A549 (cell line): ENCODE data around the gene SMAD3. TPM values are rescaled to one million over a fixed set of nuclear protein-coding genes. Genes with fewer than 3 reads are reported as not detected.

Experiments
- ATAC-seq, 2 experiments: fragments of 200-7000 bp in 1 of 2; fragments of >200 bp in 1 of 2; cut with Nextera tagmentation in 1 of 2; cut with Tn5 transposase in 1 of 2; 3 replicates each; pipeline versions ENCODE4 v1.8.0 to v1.9.1; 2018 to 2020; ENCODE audit warnings: mild to moderate bottlenecking in 1 of 2, moderate library complexity in 1 of 2
- CTCF ChIA-PET: fragments of 300-600 bp; sonication (Branson Sonifier 250); formaldehyde crosslinking; extraction: SDS; loops from one replicate; lab custom pipeline; 2021; ENCODE audit warnings: antibody characterized with exemption, inconsistent platforms; lab: Yijun Ruan, JAX
- POLR2A ChIA-PET: fragments of 350-600 bp; formaldehyde crosslinking; extraction: SDS; loops from one replicate; lab custom pipeline; 2021; ENCODE audit warnings: antibody characterized with exemption, inconsistent platforms; lab: Yijun Ruan, JAX
- DNase-seq, 2 experiments: peaks; one replicate each; pipeline versions ENCODE4 v3.0.0 to v3.0.0-alpha.2; 2011 to 2016; ENCODE audit warnings: low read depth in 1 of 2, low spot score in 1 of 2
- FAIRE-seq: peaks from 2 replicates; lab custom pipeline; 2011; peaks lifted over from hg19 to GRCh38; lab: Jason Lieb, UNC
- H3K27ac ChIP-seq, 2 experiments: fragments of >200 bp; sonication (Bioruptor Twin); formaldehyde crosslinking; 3 replicates each; pipeline ENCODE4 v1.5.1; 2016 to 2017
- H3K4me1 ChIP-seq: fragments of >200 bp; sonication (Bioruptor Twin); formaldehyde crosslinking; 3 replicates; pipeline ENCODE4 v1.6.1; 2016
- H3K4me2 ChIP-seq: fragments of >200 bp; sonication (Bioruptor Twin); formaldehyde crosslinking; 3 replicates; pipeline ENCODE4 v1.6.1; 2016
- H3K4me3 ChIP-seq: fragments of >200 bp; sonication (Bioruptor Twin); formaldehyde crosslinking; 3 replicates; pipeline ENCODE4 v1.5.1; 2016
- H3K9me3 ChIP-seq: fragments of >200 bp; sonication (Bioruptor Twin); formaldehyde crosslinking; 3 replicates; pipeline ENCODE4 v1.6.1; 2016
- ATOH8 ChIP-seq: fragments of 250-450 bp; sonication (Bioruptor Pico); IDR thresholded peaks from 2 replicates; pipeline ENCODE4 v1.5.0; 2020; ENCODE audit warnings: low read depth, mild to moderate bottlenecking, moderate library complexity
- CBX2 ChIP-seq: fragments of 200-600 bp; sonication (generic); IDR thresholded peaks from 2 replicates; pipeline ENCODE4 v1.6.1; 2016; ENCODE audit warnings: low read depth, mild to moderate bottlenecking, borderline replicate concordance
- CBX8 ChIP-seq: fragments of 200-600 bp; sonication (generic); IDR thresholded peaks from 2 replicates; pipeline ENCODE4 v1.6.1; 2016
- CHD2 ChIP-seq: fragments of 150-350 bp; IDR thresholded peaks from 2 replicates; pipeline ENCODE4 v1.6.1; 2014; ENCODE audit warnings: low read length; ENCODE audit not compliant: partially characterized antibody
- CHD4 ChIP-seq: fragments of 200-600 bp; sonication (generic); IDR thresholded peaks from 2 replicates; pipeline ENCODE4 v1.6.1; 2016; ENCODE audit warnings: antibody characterized with exemption, mild to moderate bottlenecking, borderline replicate concordance
- EHF ChIP-seq: fragments of 250-450 bp; sonication (Bioruptor Pico); IDR thresholded peaks from 2 replicates; pipeline ENCODE4 v1.5.0; 2020; ENCODE audit warnings: mild to moderate bottlenecking
- ELK1 ChIP-seq: fragments of 150-350 bp; IDR thresholded peaks from 2 replicates; pipeline ENCODE4 v1.6.1; 2014; ENCODE audit warnings: low read depth, mild to moderate bottlenecking, low read length
- EP300 ChIP-seq, 2 experiments: fragments of >200 bp; sonication (Bioruptor Twin); formaldehyde crosslinking; IDR thresholded peaks; 2 replicates in 1 of 2; 3 replicates in 1 of 2; pipeline ENCODE4 v1.6.1; 2016 to 2017
- ESRRA ChIP-seq: fragments of 150-350 bp; IDR thresholded peaks from 2 replicates; pipeline ENCODE4 v1.6.1; 2014; ENCODE audit warnings: mild to moderate bottlenecking, low read length, borderline replicate concordance
- FOSB ChIP-seq: fragments of 250-450 bp; sonication (Bioruptor Pico); IDR thresholded peaks from 2 replicates; pipeline ENCODE4 v1.5.0; 2020; ENCODE audit warnings: mild to moderate bottlenecking, moderate library complexity
- HDAC2 ChIP-seq: fragments of 200-600 bp; sonication (generic); IDR thresholded peaks from 2 replicates; pipeline ENCODE4 v1.6.1; 2016
- HMGXB4 ChIP-seq: fragments of 250-450 bp; sonication (Bioruptor Pico); IDR thresholded peaks from 2 replicates; pipeline ENCODE4 v1.5.0; 2021; ENCODE audit warnings: mild to moderate bottlenecking, moderate library complexity, borderline replicate concordance
- KDM5A ChIP-seq: fragments of 200-600 bp; sonication (generic); IDR thresholded peaks from 2 replicates; pipeline ENCODE4 v1.6.1; 2016; ENCODE audit warnings: antibody characterized with exemption, mild to moderate bottlenecking
- MAFK ChIP-seq: fragments of 450-650 bp; IDR thresholded peaks from 2 replicates; pipeline ENCODE4 v1.6.1; 2014; ENCODE audit not compliant: partially characterized antibody
- NR3C1 ChIP-seq: fragments of >200 bp; sonication (Bioruptor Twin); formaldehyde crosslinking; IDR thresholded peaks from 3 replicates; pipeline ENCODE4 v1.6.1; 2017
- POLR2A ChIP-seq: IDR thresholded peaks from 2 replicates; pipeline ENCODE4 v1.6.1; 2012; ENCODE audit warnings: mild to moderate bottlenecking, low read length
- RAD21 ChIP-seq, 2 experiments: fragments of >200 bp in 1 of 2; sonication (Bioruptor Twin) in 1 of 2; formaldehyde crosslinking in 1 of 2; IDR thresholded peaks in 1 of 2; conservative IDR thresholded peaks in 1 of 2; 2 replicates in 1 of 2; 3 replicates in 1 of 2; pipeline ENCODE4 v1.6.1; 2012 to 2018; ENCODE audit warnings: inconsistent platforms in 1 of 2
- RARB ChIP-seq: fragments of 250-450 bp; sonication (Bioruptor Pico); IDR thresholded peaks from 2 replicates; pipeline ENCODE4 v1.8.0; 2021; ENCODE audit warnings: mild to moderate bottlenecking, moderate library complexity
- RCOR1 ChIP-seq: fragments of 150-350 bp; IDR thresholded peaks from 2 replicates; pipeline ENCODE4 v1.6.1; 2014; ENCODE audit warnings: antibody characterized with exemption, low read length, low read depth
- REST ChIP-seq: fragments of 200-600 bp; sonication (generic); IDR thresholded peaks from 2 replicates; pipeline ENCODE4 v1.6.1; 2016; ENCODE audit warnings: antibody characterized with exemption, mild to moderate bottlenecking, moderate library complexity
- RFX5 ChIP-seq: fragments of 450-650 bp; IDR thresholded peaks from 2 replicates; pipeline ENCODE4 v1.7.1; 2014; ENCODE audit warnings: antibody characterized with exemption, mild to moderate bottlenecking, moderate library complexity
- RNF2 ChIP-seq: fragments of 200-600 bp; sonication (generic); IDR thresholded peaks from 2 replicates; pipeline ENCODE4 v1.6.1; 2016; ENCODE audit warnings: low read depth, mild to moderate bottlenecking, antibody characterized with exemption, moderate library complexity, borderline replicate concordance
- TFCP2L1 ChIP-seq: fragments of 250-450 bp; sonication (Bioruptor Pico); IDR thresholded peaks from 2 replicates; pipeline ENCODE4 v1.5.0; 2021; ENCODE audit warnings: mild to moderate bottlenecking
- USF2 ChIP-seq: fragments of 450-650 bp; IDR thresholded peaks from 2 replicates; pipeline ENCODE4 v1.6.1; 2014; ENCODE audit warnings: antibody characterized with exemption
- WGBS: methylation state at CpG from one replicate; pipeline ENCODE4 v1.1.6; 2017; ENCODE audit errors: missing lambda C conversion rate; 5-methylcytosine and 5-hydroxymethylcytosine counted together
- polyA plus RNA-seq, 4 experiments: library from polyadenylated mRNA; depleted of rRNA in 3 of 4; stranded (reverse); fragments of >200 nt; fragmentation: RNase III in 1 of 4; extraction: RNeasy Plus Mini Kit Qiagen cat#74134 plus additional on column Dnase treatment in 1 of 4; gene quantifications; 2 replicates in 3 of 4; 3 replicates in 1 of 4; pipeline ENCODE4 v1.2.3, GENCODE V29; 2011 to 2017

Gene SMAD3
- polyA plus RNA-seq, 2 of the 4 experiments (the other 2 are of a cell fraction), result 74.6 to 77.2 TPM

- WGBS, result 49% methylated on average over 3 of the region's 3 CpGs
- TF ChIP-seq CHD2 (no peak), MAFK (no peak), HDAC2 (no peak)
- Histone ChIP-seq H3K4me3 (no peak overlapping the region), H3K27ac (peak overlapping the region; percentile 92), H3K4me1 (peaks cover 100% of the 10 kb centered on the region), H3K4me2 (peak overlapping the region; percentile 90), H3K9me3 (no peaks in the 10 kb centered on the region)
- FAIRE-seq (no peak), ATAC-seq (no peak), DNase-seq (no peak)
- POLR2A ChIA-PET, result no interaction called here
- CTCF ChIA-PET, result interaction anchor here (1.0 to 2.1 kb wide), 7 partner anchors 11 to 185 kb away, joined by 3 to 10 read pairs (median 4); no protein-coding TSS in a partner anchor
Observed at GRCh38 chr15:67132276-67132675, 66.9 kb downstream of the SMAD3 start.

GRCh38 chr15:67133026-67133425 lies 67.6 kb downstream of the SMAD3 start:
- TF ChIP-seq KDM5A (no peak), POLR2A (no peak), ESRRA (no peak), CBX2 (no peak), RAD21 (conservative IDR thresholded peaks at IDR 0.05 in 1 of 2, IDR thresholded peaks at IDR 0.05 in 1 of 2) (no peak), USF2 (no peak), EHF (CRISPR knock-in tag) (no peak), RNF2 (no peak), FOSB (no peak), ATOH8 (CRISPR knock-in tag) (no peak), EP300 (IDR thresholded peaks at IDR 0.05) (no peak), HDAC2 (no peak)
- H3K4me3 ChIP-seq, result no peak overlapping the region
- 56% methylated on average over 4 of the region's 4 CpGs for WGBS
- FAIRE-seq, result no peak
- peak overlapping the region; percentile 90 for H3K4me2 ChIP-seq
- H3K9me3 ChIP-seq, result no peaks in the 10 kb centered on the region
- ATAC-seq, result no peak
- peaks cover 100% of the 10 kb centered on the region for H3K4me1 ChIP-seq
- peak overlapping the region; percentile 92 for H3K27ac ChIP-seq
- ChIA-PET POLR2A (interaction anchor here (0.5 kb wide), 1 partner anchor 18 kb away, joined by 3 read pairs; no protein-coding TSS in a partner anchor), CTCF (interaction anchor here (1.3 to 2.0 kb wide), 4 partner anchors 24 to 186 kb away, joined by 4 to 10 read pairs (median 4); no protein-coding TSS in a partner anchor)
- no peak for DNase-seq

- no peak for TF ChIP-seq NR3C1
- no peak for TF ChIP-seq RARB (CRISPR knock-in tag)
- TF ChIP-seq ATOH8 (CRISPR knock-in tag), result no peak; the same call in 1 of the 2 replicates
- no peak for TF ChIP-seq CBX8
- TF ChIP-seq RFX5, result no peak
- no peak for TF ChIP-seq REST
- no peak for TF ChIP-seq ELK1
- TF ChIP-seq TFCP2L1 (CRISPR knock-in tag), result no peak
- no peak for TF ChIP-seq RCOR1
- no peak for TF ChIP-seq CHD4
- no peak for TF ChIP-seq HMGXB4 (CRISPR knock-in tag)
- Histone ChIP-seq H3K4me1 (peaks cover 100% of the 10 kb centered on the region), H3K4me2 (peak overlapping the region; percentile 90), H3K9me3 (no peaks in the 10 kb centered on the region), H3K27ac (peak overlapping the region; percentile 92), H3K4me3 (0 out of 3 replicates have a peak overlapping the region, but pooled peaks have one; percentile 12)
- DNase-seq, result no peak
- WGBS, result 22% methylated on average over 3 of the region's 3 CpGs
- no peak for FAIRE-seq
- POLR2A ChIA-PET, result interaction anchor here (0.8 to 3.0 kb wide), 3 partner anchors 7 to 55 kb away, joined by 3 to 18 read pairs (median 3); no protein-coding TSS in a partner anchor
- CTCF ChIA-PET, result interaction anchor here (0.8 to 6.5 kb wide), 9 partner anchors 8 to 187 kb away, joined by 3 to 46 read pairs (median 6); no protein-coding TSS in a partner anchor
- ATAC-seq, result peak in 1 of 2 experiments; percentile 1; a peak in 2 of 6 replicates
Observed at GRCh38 chr15:67133738-67134066, 68.3 kb downstream of the SMAD3 start.
